Tibial nerve (tissue), 4 donors: ENCODE data around the gene BDH1.

Experiments
- CTCF ChIP-seq, 5 experiments: fragments of 200-600 bp in 3 of 5; fragments of 450-650 bp in 2 of 5; sonication (generic) in 3 of 5; IDR thresholded peaks; one replicate each; pipeline ENCODE4 v1.5.1; 2016 to 2019; ENCODE audit warnings: antibody characterized with exemption in 5 of 5, mild to moderate bottlenecking in 3 of 5, moderate library complexity in 2 of 5
- EP300 ChIP-seq, 2 donors: sonication (generic); formaldehyde crosslinking; IDR thresholded peaks; one replicate each; pipeline ENCODE4 v1.6.1; 2017; ENCODE audit warnings: antibody characterized with exemption in 2 of 2, mild to moderate bottlenecking in 1 of 2
- POLR2A ChIP-seq, 2 donors: fragments of 450-650 bp; IDR thresholded peaks; one replicate each; pipeline ENCODE4 v1.6.1; 2017; ENCODE audit warnings: antibody characterized with exemption in 2 of 2, mild to moderate bottlenecking in 2 of 2, moderate library complexity in 2 of 2

DNA sequence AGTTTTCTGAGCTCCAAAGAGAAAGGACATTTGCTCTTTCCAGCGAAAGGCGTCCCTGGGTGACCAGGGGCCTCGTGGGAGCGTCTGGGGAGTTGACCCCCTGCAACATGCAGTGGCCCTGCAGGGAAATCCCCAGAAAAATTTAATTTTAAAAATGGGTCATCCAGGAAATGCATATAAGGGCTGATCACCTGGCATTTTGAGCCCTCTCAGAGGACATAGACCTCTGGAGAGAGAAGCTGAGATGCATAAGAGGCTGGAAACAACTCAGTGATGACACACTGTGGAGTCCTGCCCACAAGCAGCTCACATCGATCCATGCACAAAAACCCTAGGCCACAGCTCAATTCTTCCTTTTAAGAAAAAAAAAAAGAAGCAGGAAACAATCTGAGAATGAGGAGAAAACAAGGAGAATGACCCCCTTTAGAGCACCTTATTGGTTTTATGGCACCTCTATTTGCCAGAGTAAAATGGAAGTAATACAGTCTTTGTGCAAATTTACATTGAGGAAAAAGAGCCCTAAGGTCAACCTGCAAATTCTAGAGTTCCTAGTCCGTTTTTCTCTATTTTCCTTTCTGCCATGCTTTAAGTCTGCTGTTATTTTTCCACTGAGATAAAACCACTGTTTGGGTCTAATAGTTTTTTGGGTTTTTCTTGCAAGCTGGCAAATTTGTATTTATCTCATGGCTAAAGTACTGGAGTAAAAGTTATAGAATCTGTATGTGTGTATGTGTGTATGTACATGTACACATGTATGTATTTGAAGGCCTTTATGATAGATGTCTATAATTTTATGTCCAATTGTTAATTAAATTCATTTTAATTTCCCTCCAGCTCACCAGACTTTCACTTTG is 6.9 kb upstream of the BDH1 start:
- TF ChIP-seq POLR2A (IDR thresholded peaks at IDR 0.05) (no peak), CTCF (IDR thresholded peaks at IDR 0.05) (no peak), EP300 (IDR thresholded peaks at IDR 0.05) (no peak)
